Osteocyte (in vitro differentiated cells): Measurements from ENCODE around the gene KRT78. TPM values are rescaled to one million over a fixed set of nuclear protein-coding genes. Genes with fewer than 3 reads are reported as not detected.
"Not testable (repeated sequence)": the region's sequence is repeated elsewhere in the genome, so short reads cannot be mapped to it uniquely, and the experiment has no call there.

ENCODE experiments used
- DNase-seq: peaks from one replicate; pipeline ENCODE4 v3.0.0; 2021; ENCODE audit warnings: mixed read lengths; ENCODE audit not compliant: unreplicated experiment; ENCODE audit errors: extremely low spot score
- H3K27ac Mint-ChIP-seq: one replicate; pipeline ENCODE4 v1.8.0; 2021; ENCODE audit warnings: mild to moderate bottlenecking, mixed read lengths; ENCODE audit not compliant: unreplicated experiment
- H3K27me3 Mint-ChIP-seq: one replicate; pipeline ENCODE4 v1.8.0; 2021; ENCODE audit warnings: mixed read lengths; ENCODE audit not compliant: unreplicated experiment
- H3K36me3 Mint-ChIP-seq: one replicate; pipeline ENCODE4 v1.8.0; 2021; ENCODE audit warnings: mixed read lengths; ENCODE audit not compliant: unreplicated experiment
- H3K4me1 Mint-ChIP-seq: one replicate; pipeline ENCODE4 v1.8.0; 2021; ENCODE audit warnings: mixed read lengths; ENCODE audit not compliant: unreplicated experiment
- H3K4me3 Mint-ChIP-seq: one replicate; pipeline ENCODE4 v1.8.0; 2021; ENCODE audit warnings: mild to moderate bottlenecking, moderate library complexity, mixed read lengths; ENCODE audit not compliant: unreplicated experiment
- H3K9me3 Mint-ChIP-seq: one replicate; pipeline ENCODE4 v1.8.0; 2021; ENCODE audit warnings: mixed read lengths; ENCODE audit not compliant: unreplicated experiment
- total RNA-seq: library from RNA; stranded (reverse); gene quantifications from 2 replicates; pipeline ENCODE4 v1.2.1, GENCODE V29; 2021
- TF ChIP-seq, protein P1 (sequence below): fragments of 200-600 bp; sonication (generic); IDR thresholded peaks from 2 replicates; pipeline ENCODE4 v1.5.0; 2021; ENCODE audit warnings: antibody characterized with exemption, mild to moderate bottlenecking, moderate library complexity

The KRT78 gene
- total RNA-seq, 1 donor from 2014 or later: not detected

DNA sequence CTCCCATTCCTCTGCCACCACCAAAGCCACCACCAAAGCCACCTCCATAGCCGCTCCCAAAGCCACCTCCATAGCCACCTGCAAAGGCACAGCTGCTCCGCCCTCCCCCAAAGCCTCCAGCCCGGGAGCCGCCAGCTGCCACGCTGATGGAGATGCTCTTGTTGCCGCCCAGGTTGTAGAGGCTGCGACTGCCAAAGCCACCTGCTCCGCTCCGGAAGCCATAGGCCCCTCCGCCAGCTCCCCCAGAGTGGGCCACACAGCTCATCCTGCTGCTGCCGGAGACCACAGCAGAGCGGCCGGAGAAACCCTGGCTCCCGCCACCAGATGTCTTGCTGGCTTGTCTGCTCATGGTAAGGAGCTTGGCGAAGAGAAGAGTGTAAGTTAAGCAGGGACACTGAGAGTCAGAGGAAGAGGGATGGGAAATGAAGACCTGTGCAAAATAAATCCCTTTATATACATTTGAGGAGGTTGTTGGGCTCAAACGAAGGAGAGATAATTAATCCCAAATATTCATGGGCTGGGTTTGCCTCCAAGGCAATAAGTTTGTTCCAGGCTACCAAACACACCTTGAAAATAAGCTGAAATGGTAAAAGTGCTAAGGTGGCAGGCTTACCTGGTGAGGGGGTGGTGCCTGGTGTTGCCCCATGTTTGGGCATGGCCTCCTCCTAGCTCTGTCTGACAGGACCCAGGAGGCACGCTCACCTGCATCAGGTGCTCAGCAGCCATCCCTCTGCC is 52.9 kb downstream of the KRT78 start, which contains the start of gene KRT3:
Gene KRT3, minus strand, starts transcription at position 424 of the 735 bp plus-strand sequence. Its CDS starts 75 bp downstream, at position 349.
- TF ChIP-seq, protein P1, sequence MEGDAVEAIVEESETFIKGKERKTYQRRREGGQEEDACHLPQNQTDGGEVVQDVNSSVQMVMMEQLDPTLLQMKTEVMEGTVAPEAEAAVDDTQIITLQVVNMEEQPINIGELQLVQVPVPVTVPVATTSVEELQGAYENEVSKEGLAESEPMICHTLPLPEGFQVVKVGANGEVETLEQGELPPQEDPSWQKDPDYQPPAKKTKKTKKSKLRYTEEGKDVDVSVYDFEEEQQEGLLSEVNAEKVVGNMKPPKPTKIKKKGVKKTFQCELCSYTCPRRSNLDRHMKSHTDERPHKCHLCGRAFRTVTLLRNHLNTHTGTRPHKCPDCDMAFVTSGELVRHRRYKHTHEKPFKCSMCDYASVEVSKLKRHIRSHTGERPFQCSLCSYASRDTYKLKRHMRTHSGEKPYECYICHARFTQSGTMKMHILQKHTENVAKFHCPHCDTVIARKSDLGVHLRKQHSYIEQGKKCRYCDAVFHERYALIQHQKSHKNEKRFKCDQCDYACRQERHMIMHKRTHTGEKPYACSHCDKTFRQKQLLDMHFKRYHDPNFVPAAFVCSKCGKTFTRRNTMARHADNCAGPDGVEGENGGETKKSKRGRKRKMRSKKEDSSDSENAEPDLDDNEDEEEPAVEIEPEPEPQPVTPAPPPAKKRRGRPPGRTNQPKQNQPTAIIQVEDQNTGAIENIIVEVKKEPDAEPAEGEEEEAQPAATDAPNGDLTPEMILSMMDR: no peak
- H3K36me3 Mint-ChIP-seq: no peaks in the 10 kb centered on the region
- no peak for DNase-seq
- H3K4me1 Mint-ChIP-seq: no peaks in the 10 kb centered on the region
- no peak within 1 kb of the TSS for H3K4me3 Mint-ChIP-seq
- H3K9me3 Mint-ChIP-seq: no peaks in the 10 kb centered on the region
- H3K27me3 Mint-ChIP-seq: peaks cover 31% of the 10 kb centered on the region
- H3K27ac Mint-ChIP-seq: no peak within 1 kb of the TSS

DNA sequence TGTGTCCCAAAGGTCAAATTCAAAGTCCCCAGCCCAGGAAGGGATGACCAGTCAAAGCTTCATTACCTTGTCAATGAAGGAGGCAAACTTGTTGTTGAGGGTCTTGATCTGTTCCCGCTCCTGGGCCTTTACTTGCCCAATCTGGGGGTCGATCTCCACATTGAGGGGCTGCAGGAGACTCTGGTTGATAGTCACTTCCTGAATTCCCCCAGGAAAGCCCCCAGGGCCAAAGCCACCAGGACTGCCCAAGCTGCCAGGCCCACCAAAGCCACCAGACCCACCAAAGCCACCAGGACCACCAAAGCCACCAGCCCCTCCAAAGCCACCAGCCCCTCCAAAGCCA is 53.5 kb downstream of the KRT78 start:
- H3K4me3 Mint-ChIP-seq, DNase-seq, H3K27ac Mint-ChIP-seq, H3K36me3 Mint-ChIP-seq, H3K4me1 Mint-ChIP-seq, H3K9me3 Mint-ChIP-seq: not testable (repeated sequence)
- peaks cover 31% of the 10 kb centered on the region for H3K27me3 Mint-ChIP-seq

DNA sequence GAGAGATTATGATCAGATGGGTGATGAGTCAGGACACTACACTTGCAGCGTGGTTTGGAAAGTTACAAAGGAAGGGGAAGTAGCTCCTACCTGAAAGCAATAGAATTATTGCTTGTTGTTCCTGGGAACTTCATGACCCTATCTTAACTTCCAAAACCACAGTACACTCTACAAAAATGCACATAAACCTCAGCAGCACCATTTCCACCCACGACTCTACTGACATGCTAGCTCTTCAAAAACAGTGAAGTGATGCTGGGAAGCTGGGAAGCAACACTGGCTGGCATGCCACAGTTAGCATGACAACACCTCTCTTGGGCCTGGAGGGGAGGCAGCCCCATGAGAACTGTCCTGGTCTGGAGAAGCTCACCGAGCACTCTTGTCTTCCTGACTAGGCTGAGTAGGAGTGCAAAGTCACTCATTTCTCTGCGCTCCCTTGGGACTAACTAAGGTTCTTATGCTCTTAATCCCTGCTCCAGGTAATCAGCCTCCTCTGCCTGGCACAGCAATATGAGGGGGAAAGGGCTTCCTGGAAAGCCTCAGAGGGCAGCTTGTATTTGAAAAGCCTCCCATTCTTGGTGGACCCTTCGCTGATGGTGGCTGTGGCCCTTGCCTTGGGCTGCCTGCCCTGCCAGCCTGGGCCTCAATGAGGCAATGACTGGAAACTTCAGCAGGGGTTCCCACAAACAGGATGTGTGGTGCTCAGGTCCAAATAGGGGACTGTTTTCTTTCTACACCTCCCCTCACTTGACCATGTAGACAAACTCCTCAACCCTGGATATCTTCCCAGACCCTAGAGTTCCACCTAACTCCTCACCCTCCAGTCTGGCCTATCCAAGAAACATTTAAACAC is 54.1 kb downstream of the KRT78 start:
- H3K4me1 Mint-ChIP-seq: no peaks in the 10 kb centered on the region
- peaks cover 27% of the 10 kb centered on the region for H3K27me3 Mint-ChIP-seq
- H3K36me3 Mint-ChIP-seq: no peaks in the 10 kb centered on the region
- no peaks in the 10 kb centered on the region for H3K9me3 Mint-ChIP-seq
- H3K4me3 Mint-ChIP-seq: no peak overlapping the region
- TF ChIP-seq, protein P1: no peak
- DNase-seq: no peak
- H3K27ac Mint-ChIP-seq: no peak overlapping the region

DNA sequence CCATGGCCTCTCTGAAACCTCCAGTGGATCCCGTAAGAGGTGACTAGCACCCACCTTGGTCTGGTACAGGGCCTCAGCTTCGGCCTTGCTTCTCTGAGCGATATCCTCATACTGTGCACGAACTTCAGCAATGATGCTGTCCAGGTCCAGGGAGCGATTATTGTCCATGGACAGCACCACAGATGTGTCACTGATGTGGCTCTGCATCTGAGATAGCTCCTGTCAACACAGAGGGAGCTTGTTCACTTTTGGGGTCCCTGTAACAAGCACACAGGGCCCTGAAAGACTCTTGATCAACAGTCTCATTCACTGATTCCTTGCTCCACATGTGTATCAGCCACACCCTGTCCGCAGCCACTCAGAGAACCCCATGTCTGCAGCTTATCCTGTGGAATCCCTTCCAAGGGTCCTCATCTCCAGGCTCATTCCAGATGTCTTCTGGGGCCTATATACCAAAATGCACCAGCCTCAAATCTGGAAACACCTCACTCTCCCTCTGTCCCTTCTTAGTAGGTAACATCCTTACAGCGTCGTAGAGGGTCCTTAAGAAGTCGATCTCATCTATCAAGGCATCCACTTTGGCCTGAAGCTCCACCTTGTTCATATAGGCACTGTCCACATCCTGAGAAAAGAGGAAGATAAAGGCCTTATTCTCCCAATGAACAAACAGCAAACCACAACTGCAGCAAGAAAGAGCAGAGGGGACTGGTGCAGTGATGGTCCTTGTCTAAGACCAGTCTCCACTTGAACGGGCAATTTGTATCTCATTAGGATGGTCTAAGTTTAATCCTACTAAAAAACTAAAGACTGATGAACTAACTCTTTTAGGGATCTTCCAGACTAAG is 56.4 kb downstream of the KRT78 start:
- no peak for DNase-seq
- no peaks in the 10 kb centered on the region for H3K36me3 Mint-ChIP-seq
- peaks cover 25% of the 10 kb centered on the region for H3K27me3 Mint-ChIP-seq
- TF ChIP-seq, protein P1: no peak
- H3K4me3 Mint-ChIP-seq: no peak overlapping the region
- no peaks in the 10 kb centered on the region for H3K4me1 Mint-ChIP-seq
- no peak overlapping the region for H3K27ac Mint-ChIP-seq
- no peaks in the 10 kb centered on the region for H3K9me3 Mint-ChIP-seq

DNA sequence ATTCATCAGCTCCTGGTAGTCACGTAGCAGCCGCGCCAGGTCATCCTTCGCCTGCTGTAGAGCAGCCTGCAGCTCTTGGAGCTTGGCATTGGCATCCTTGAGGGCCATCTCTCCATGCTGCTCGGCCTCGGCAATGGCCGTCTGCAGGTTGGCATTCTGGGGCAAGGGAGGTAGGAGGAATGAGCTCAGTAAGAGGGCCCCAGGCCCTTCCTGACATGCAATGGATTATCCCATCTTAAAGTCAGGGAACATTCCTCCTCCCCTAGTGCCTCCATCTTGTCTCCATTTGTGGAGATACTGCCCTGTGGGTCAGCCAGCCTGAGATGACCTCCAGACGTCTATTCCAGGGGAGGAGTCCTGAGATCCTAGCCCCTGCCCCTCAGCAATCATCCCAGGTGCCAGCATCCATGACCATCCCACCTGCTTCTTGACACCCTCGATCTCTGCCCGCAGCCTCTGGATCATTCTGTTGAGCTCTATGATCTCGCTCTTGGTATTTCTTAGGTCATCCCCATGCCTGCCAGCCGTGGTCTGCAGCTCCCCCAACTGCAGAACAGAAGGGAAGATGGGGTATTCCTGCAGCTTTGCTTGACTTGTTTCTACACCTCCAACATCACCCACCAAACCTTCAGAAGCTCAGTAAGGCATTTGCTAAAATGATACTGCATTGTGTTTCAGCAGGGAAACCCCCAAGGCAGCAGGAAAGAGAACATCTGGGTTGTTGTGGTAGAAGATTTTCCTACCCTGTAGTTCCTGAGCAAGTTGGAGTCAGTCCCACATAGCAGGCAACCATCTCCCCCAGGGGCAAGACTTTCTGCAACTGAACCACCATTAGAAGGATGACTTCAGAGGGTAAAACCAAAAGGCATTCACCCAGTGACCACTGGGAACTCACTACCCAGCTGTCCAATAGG is 57.3 kb downstream of the KRT78 start:
- H3K27me3 Mint-ChIP-seq: peaks cover 30% of the 10 kb centered on the region
- H3K4me1 Mint-ChIP-seq: no peaks in the 10 kb centered on the region
- no peak overlapping the region for H3K27ac Mint-ChIP-seq

More for the DNA sequence above, 57.3 kb downstream of the KRT78 start:
- TF ChIP-seq, protein P1: no peak
- no peaks in the 10 kb centered on the region for H3K36me3 Mint-ChIP-seq
- DNase-seq: no peak
- H3K9me3 Mint-ChIP-seq: no peaks in the 10 kb centered on the region
- no peak overlapping the region for H3K4me3 Mint-ChIP-seq
